Measurements from ENCODE around the gene AIRE.
"Not testable (repeated sequence)": the region's sequence is repeated elsewhere in the genome, so short reads cannot be mapped to it uniquely, and the experiment has no call there.

DNA sequence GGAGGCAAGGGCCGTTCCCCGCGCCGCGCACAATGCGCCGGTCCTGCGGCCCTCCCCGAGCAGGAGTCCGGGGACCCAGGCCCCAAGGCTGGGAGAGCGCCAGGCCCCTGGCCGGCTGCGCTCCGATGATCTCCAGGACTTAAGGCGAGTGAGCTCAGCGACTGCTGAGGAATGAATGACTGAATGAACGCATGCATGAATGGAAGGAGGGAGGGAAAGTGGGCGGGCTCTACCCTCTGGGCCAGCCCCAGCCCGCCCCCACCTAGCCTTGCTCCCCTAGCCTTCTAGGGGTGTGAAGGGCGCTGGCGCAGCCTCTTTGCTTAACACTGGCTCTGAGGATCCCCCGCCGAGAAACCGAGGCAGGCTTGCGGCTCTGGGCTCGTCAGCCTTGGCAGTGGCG is 44.4 kb upstream of the AIRE start:
- TF ChIP-seq, protein P1, sequence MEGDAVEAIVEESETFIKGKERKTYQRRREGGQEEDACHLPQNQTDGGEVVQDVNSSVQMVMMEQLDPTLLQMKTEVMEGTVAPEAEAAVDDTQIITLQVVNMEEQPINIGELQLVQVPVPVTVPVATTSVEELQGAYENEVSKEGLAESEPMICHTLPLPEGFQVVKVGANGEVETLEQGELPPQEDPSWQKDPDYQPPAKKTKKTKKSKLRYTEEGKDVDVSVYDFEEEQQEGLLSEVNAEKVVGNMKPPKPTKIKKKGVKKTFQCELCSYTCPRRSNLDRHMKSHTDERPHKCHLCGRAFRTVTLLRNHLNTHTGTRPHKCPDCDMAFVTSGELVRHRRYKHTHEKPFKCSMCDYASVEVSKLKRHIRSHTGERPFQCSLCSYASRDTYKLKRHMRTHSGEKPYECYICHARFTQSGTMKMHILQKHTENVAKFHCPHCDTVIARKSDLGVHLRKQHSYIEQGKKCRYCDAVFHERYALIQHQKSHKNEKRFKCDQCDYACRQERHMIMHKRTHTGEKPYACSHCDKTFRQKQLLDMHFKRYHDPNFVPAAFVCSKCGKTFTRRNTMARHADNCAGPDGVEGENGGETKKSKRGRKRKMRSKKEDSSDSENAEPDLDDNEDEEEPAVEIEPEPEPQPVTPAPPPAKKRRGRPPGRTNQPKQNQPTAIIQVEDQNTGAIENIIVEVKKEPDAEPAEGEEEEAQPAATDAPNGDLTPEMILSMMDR (IDR thresholded peaks at IDR 0.05; ENCODE audit: poor library complexity, severe bottlenecking): not testable (repeated sequence)
- TF ChIP-seq EZH2 (IDR thresholded peaks at IDR 0.05; ENCODE audit: borderline replicate concordance, insufficient read depth, low read length, poor library complexity, severe bottlenecking); POLR2AphosphoS5 (IDR thresholded peaks at IDR 0.05); EP300 (conservative IDR thresholded peaks at IDR 0.05; ENCODE audit: poor library complexity, severe bottlenecking): not testable (repeated sequence)
